IMR-90 (cell line): ENCODE results near the gene C16orf89. TPM values are rescaled to one million over a fixed set of nuclear protein-coding genes. Genes with fewer than 3 reads are reported as not detected.

Source experiments
- ATAC-seq: fragments of 200-7000 bp; cut with Tn5 transposase; 2 replicates; pipeline ENCODE4 v1.9.1; 2020; ENCODE audit warnings: low read depth, mild to moderate bottlenecking, moderate library complexity
- BruUV-seq: library from RNA; stranded (reverse); fragments of 400-500 nt; replicated peaks from 2 replicates; lab custom pipeline; 2021; lab: Mats Ljungman, UMichigan
- CTCF ChIA-PET: fragments of 300-600 bp; formaldehyde crosslinking; extraction: SDS; loops from one replicate; lab custom pipeline; 2021; ENCODE audit warnings: antibody characterized with exemption; lab: Yijun Ruan, JAX
- POLR2A ChIA-PET: fragments of 300-600 bp; sonication (Branson Sonifier 250); formaldehyde crosslinking; loops from one replicate; lab custom pipeline; 2022; ENCODE audit warnings: antibody characterized with exemption; ENCODE audit not compliant: unreplicated experiment; lab: Charles Lee
- DNase-seq: peaks from one replicate; pipeline ENCODE4 v3.0.0; 2013
- H2AFZ ChIP-seq: replicated peaks from 2 replicates; pipeline ENCODE3; 2013; ENCODE audit warnings: low read length, mild to moderate bottlenecking; ENCODE audit not compliant: poor library complexity
- H2AK5ac ChIP-seq: 2 replicates; pipeline ENCODE4 v1.6.1; 2013; ENCODE audit warnings: low read depth, low read length, inconsistent platforms
- H2AK9ac ChIP-seq: replicated peaks from 2 replicates; pipeline ENCODE3; 2013; ENCODE audit warnings: mild to moderate bottlenecking, low read depth, low read length, moderate library complexity; ENCODE audit not compliant: poor library complexity
- H2BK120ac ChIP-seq: 2 replicates; pipeline ENCODE4 v1.6.1; 2013; ENCODE audit warnings: low read depth, low read length, inconsistent platforms
- H2BK15ac ChIP-seq: 3 replicates; pipeline ENCODE4 v1.6.1; 2013; ENCODE audit warnings: low read depth, low read length, inconsistent platforms
- H2BK20ac ChIP-seq: 2 replicates; pipeline ENCODE4 v1.6.1; 2013; ENCODE audit warnings: low read depth, mild to moderate bottlenecking, inconsistent platforms, low read length, moderate library complexity
- H2BK5ac ChIP-seq: 2 replicates; pipeline ENCODE4 v1.6.1; 2013; ENCODE audit warnings: mild to moderate bottlenecking, low read depth, low read length, inconsistent platforms; ENCODE audit not compliant: poor library complexity, severe bottlenecking
- H3K14ac ChIP-seq: replicated peaks from 2 replicates; pipeline ENCODE4 v1.6.1; 2013; ENCODE audit warnings: low read depth, low read length, inconsistent platforms
- H3K18ac ChIP-seq: 2 replicates; pipeline ENCODE4 v1.6.1; 2013; ENCODE audit warnings: low read depth, low read length, control low read depth
- H3K23ac ChIP-seq: 2 replicates; pipeline ENCODE4 v1.6.1; 2013; ENCODE audit warnings: low read depth, low read length, inconsistent platforms
- H3K27ac ChIP-seq: 2 replicates; pipeline ENCODE4 v1.5.1; 2013; ENCODE audit warnings: mild to moderate bottlenecking, control low read depth, low read length; ENCODE audit not compliant: insufficient read depth
- H3K27me3 ChIP-seq: 2 replicates; pipeline ENCODE4 v1.6.1; 2013; ENCODE audit warnings: low read length; ENCODE audit not compliant: control insufficient read depth, insufficient read depth
- H3K36me3 ChIP-seq: 2 replicates; pipeline ENCODE4 v1.6.1; 2013; ENCODE audit warnings: low read length, mixed read lengths; ENCODE audit not compliant: control insufficient read depth, insufficient read depth
- H3K4ac ChIP-seq: 2 replicates; pipeline ENCODE4 v1.6.1; 2013; ENCODE audit warnings: low read depth, low read length, inconsistent platforms
- H3K4me1 ChIP-seq: 2 replicates; pipeline ENCODE4 v1.6.1; 2013; ENCODE audit warnings: low read length, mixed read lengths; ENCODE audit not compliant: control insufficient read depth, insufficient read depth
- H3K4me2 ChIP-seq: 2 replicates; pipeline ENCODE4 v1.6.1; 2013; ENCODE audit warnings: low read depth, mild to moderate bottlenecking, control low read depth, low read length, moderate library complexity
- H3K4me3 ChIP-seq: 2 replicates; pipeline ENCODE4 v1.5.1; 2013; ENCODE audit warnings: low read depth, mild to moderate bottlenecking, control low read depth, low read length, moderate library complexity; ENCODE audit not compliant: insufficient read depth
- H3K56ac ChIP-seq: 2 replicates; pipeline ENCODE4 v1.6.1; 2013; ENCODE audit warnings: low read length, inconsistent platforms; ENCODE audit not compliant: insufficient read depth; ENCODE audit errors: extremely low read depth
- H3K79me1 ChIP-seq, 2 experiments: 2 replicates each; pipeline ENCODE4 v1.6.1; 2013; ENCODE audit warnings: low read length in 2 of 2, inconsistent platforms in 1 of 2, low read depth in 1 of 2
- H3K9ac ChIP-seq: 2 replicates; pipeline ENCODE4 v1.6.1; 2013; ENCODE audit warnings: low read depth, low read length, control low read depth
- H3K9me1 ChIP-seq: 2 replicates; pipeline ENCODE4 v1.6.1; 2013; ENCODE audit warnings: low read length, inconsistent platforms; ENCODE audit not compliant: insufficient read depth
- H3K9me3 ChIP-seq: 2 replicates; pipeline ENCODE4 v1.6.1; 2013; ENCODE audit warnings: low read length; ENCODE audit not compliant: control insufficient read depth, insufficient read depth
- H4K20me1 ChIP-seq: 2 replicates; pipeline ENCODE4 v1.6.1; 2013; ENCODE audit warnings: low read length, inconsistent platforms; ENCODE audit not compliant: insufficient read depth
- H4K5ac ChIP-seq: 2 replicates; pipeline ENCODE4 v1.6.1; 2013; ENCODE audit warnings: mild to moderate bottlenecking, low read depth, low read length, control low read depth
- H4K8ac ChIP-seq, 2 experiments: 2 replicates each; pipeline ENCODE4 v1.6.1; 2013; ENCODE audit warnings: low read depth in 2 of 2, low read length in 2 of 2, control low read depth in 1 of 2, inconsistent platforms in 1 of 2
- H4K91ac ChIP-seq: 2 replicates; pipeline ENCODE4 v1.6.1; 2013; ENCODE audit warnings: low read depth, low read length, inconsistent platforms; ENCODE audit not compliant: insufficient read depth
- BHLHE40 ChIP-seq: fragments of 150-350 bp; IDR thresholded peaks from 2 replicates; pipeline ENCODE4 v1.6.1; 2016; ENCODE audit warnings: mild to moderate bottlenecking, low read depth, low read length
- CEBPB ChIP-seq: IDR thresholded peaks from 2 replicates; pipeline ENCODE4 v1.6.1; 2012; ENCODE audit warnings: low read depth, low read length, improper control_type of control experiment
- CHD1 ChIP-seq: IDR thresholded peaks from 2 replicates; pipeline ENCODE4 v1.6.1; 2012; ENCODE audit warnings: low read depth, low read length, improper control_type of control experiment
- FOS ChIP-seq: fragments of 150-350 bp; IDR thresholded peaks from 2 replicates; pipeline ENCODE4 v1.6.1; 2016; ENCODE audit warnings: low read depth, low read length
- MAFK ChIP-seq: IDR thresholded peaks from 2 replicates; pipeline ENCODE4 v1.6.1; 2012; ENCODE audit warnings: low read depth, low read length, improper control_type of control experiment
- MAZ ChIP-seq: IDR thresholded peaks from 2 replicates; pipeline ENCODE4 v1.6.1; 2012; ENCODE audit warnings: low read depth, mild to moderate bottlenecking, low read length, improper control_type of control experiment, moderate library complexity, borderline replicate concordance
- MXI1 ChIP-seq: IDR thresholded peaks from 2 replicates; pipeline ENCODE4 v1.6.1; 2012; ENCODE audit warnings: low read depth, mild to moderate bottlenecking, low read length, moderate library complexity, borderline replicate concordance
- NFE2L2 ChIP-seq: fragments of 150-350 bp; IDR thresholded peaks from 2 replicates; pipeline ENCODE4 v1.6.1; 2016; ENCODE audit warnings: low read depth, mild to moderate bottlenecking, low read length
- POLR2A ChIP-seq: IDR thresholded peaks from 2 replicates; pipeline ENCODE4 v1.6.1; 2012; ENCODE audit warnings: mild to moderate bottlenecking, low read depth, low read length
- RAD21 ChIP-seq: IDR thresholded peaks from 2 replicates; pipeline ENCODE4 v1.6.1; 2012; ENCODE audit warnings: low read length, improper control_type of control experiment
- RCOR1 ChIP-seq: IDR thresholded peaks from 2 replicates; pipeline ENCODE4 v1.6.1; 2012; ENCODE audit warnings: mild to moderate bottlenecking, low read length, improper control_type of control experiment; ENCODE audit not compliant: insufficient replicate concordance
- RFX5 ChIP-seq: IDR thresholded peaks from 2 replicates; pipeline ENCODE4 v1.8.0; 2012; ENCODE audit warnings: low read depth, mild to moderate bottlenecking, low read length, moderate library complexity
- SMC3 ChIP-seq: fragments of 150-350 bp; IDR thresholded peaks from 2 replicates; pipeline ENCODE4 v1.6.1; 2016; ENCODE audit warnings: low read depth, mild to moderate bottlenecking, antibody characterized with exemption, low read length, moderate library complexity
- WGBS, 2 experiments: methylation state at CpG; one replicate each; pipeline versions ENCODE4 v1.1.5 to v1.1.7; 2013; ENCODE audit warnings: missing lambda C conversion rate in 2 of 2; ENCODE audit not compliant: insufficient read length in 1 of 2; ENCODE audit errors: extremely low coverage in 2 of 2; 5-methylcytosine and 5-hydroxymethylcytosine counted together
- dilution Hi-C: fragments of 300-500 bp; cut with HindIII; formaldehyde crosslinking; loops from one replicate; pipeline ENCODE4 v1.14.3; 2018; ENCODE audit warnings: low sequenced_read_pairs; ENCODE audit not compliant: unreplicated experiment
- in situ Hi-C: fragments of 300-500 bp; cut with MboI; formaldehyde crosslinking; loops from 3 replicates; pipeline ENCODE4 v1.14.3; 2019; ENCODE audit warnings: low sequenced_read_pairs, inconsistent platforms, mixed read lengths
- intact Hi-C: fragments of 100-400 bp; cut with micrococcal nuclease; formaldehyde crosslinking; loops from 2 replicates; pipeline ENCODE4 v1.10.0; 2022
- polyA plus RNA-seq, 3 experiments: library from polyadenylated mRNA; depleted of rRNA; stranded (reverse); fragments of >200 nt; gene quantifications; 2 replicates each; pipeline ENCODE4 v1.2.3, GENCODE V29; 2012; ENCODE audit warnings: low replicate concordance in 1 of 3
- total RNA-seq: library from RNA; depleted of rRNA; stranded (reverse); fragments of >200 nt; gene quantifications from 2 replicates; pipeline ENCODE4 v1.2.3, GENCODE V29; 2012
- TF ChIP-seq, protein P1 (sequence below): fragments of 150-350 bp; IDR thresholded peaks from 2 replicates; pipeline ENCODE4 v1.6.1; 2016; ENCODE audit warnings: low read depth, mild to moderate bottlenecking, low read length, moderate library complexity, borderline replicate concordance
- TF ChIP-seq, protein P2 (sequence below): conservative IDR thresholded peaks from 2 replicates; pipeline ENCODE4 v1.5.1; 2012; ENCODE audit warnings: mild to moderate bottlenecking, low read depth, low read length, improper control_type of control experiment
- TF ChIP-seq, protein P3 (sequence below): fragments of 150-350 bp; IDR thresholded peaks from 2 replicates; pipeline ENCODE4 v1.6.1; 2017; ENCODE audit warnings: mild to moderate bottlenecking, antibody characterized with exemption, low read length, low read depth

The C16orf89 gene
- total and polyA plus RNA-seq, 2 of the 4 experiments (the other 2 are of a cell fraction), result 0.17 to 0.18 TPM

DNA sequence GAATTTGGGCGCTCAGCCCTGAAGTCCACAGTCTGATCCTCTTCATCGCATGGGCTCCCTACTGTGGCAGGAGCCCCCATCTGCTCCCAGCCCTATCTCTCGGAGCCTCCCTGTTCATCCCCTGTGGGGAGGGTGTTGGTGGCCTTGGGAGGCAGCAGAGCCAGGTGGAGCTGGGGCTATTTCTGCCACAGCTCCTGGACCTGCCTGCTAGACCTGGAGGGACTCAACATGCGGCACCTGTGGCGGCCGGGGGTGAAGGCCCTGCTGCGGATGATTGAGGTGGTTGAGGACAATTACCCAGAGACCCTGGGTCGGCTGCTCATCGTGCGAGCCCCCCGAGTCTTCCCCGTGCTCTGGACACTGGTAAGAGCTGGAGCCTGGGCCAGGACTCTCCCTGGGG lies 62.5 kb downstream of the C16orf89 start:
- Histone ChIP-seq H2AK9ac (no peak overlapping the region), H3K4me1 (no peaks in the 10 kb centered on the region), H2BK120ac (no peak overlapping the region), H2AFZ (no peak overlapping the region), H3K9ac (no peak overlapping the region), H3K14ac (no peak overlapping the region), H2BK15ac (no peak overlapping the region), H4K8ac (no peak overlapping the region), H3K36me3 (no peaks in the 10 kb centered on the region), H3K9me1 (no peaks in the 10 kb centered on the region), H4K91ac (no peak overlapping the region), H3K56ac (no peak overlapping the region), H3K4me3 (no peak overlapping the region), H3K18ac (no peak overlapping the region), H3K23ac (no peak overlapping the region), H3K79me1 (no peaks in the 10 kb centered on the region), H3K27ac (no peak overlapping the region), H4K5ac (no peak overlapping the region), H3K27me3 (peaks cover 6% of the 10 kb centered on the region; the same call in 1 of the 2 replicates), H2BK20ac (no peak overlapping the region), H3K9me3 (no peaks in the 10 kb centered on the region), H2BK5ac (no peak overlapping the region), H3K4ac (no peak overlapping the region), H3K4me2 (no peak overlapping the region), H2AK5ac (no peak overlapping the region), H4K20me1 (no peaks in the 10 kb centered on the region)
- in situ Hi-C loops (no loop called here), dilution Hi-C loops (no loop called here), intact Hi-C loops (no loop called here)
- no TSS peak for BruUV-seq
- DNase-seq (no peak), ATAC-seq (no peak)
- TF ChIP-seq MXI1, result no peak
- no peak for TF ChIP-seq RAD21
- TF ChIP-seq MAZ, result no peak
- TF ChIP-seq CEBPB, result no peak
- no peak for TF ChIP-seq SMC3
- no peak for TF ChIP-seq MAFK
- TF ChIP-seq BHLHE40, result no peak
- TF ChIP-seq CHD1, result no peak
- TF ChIP-seq, protein P1, sequence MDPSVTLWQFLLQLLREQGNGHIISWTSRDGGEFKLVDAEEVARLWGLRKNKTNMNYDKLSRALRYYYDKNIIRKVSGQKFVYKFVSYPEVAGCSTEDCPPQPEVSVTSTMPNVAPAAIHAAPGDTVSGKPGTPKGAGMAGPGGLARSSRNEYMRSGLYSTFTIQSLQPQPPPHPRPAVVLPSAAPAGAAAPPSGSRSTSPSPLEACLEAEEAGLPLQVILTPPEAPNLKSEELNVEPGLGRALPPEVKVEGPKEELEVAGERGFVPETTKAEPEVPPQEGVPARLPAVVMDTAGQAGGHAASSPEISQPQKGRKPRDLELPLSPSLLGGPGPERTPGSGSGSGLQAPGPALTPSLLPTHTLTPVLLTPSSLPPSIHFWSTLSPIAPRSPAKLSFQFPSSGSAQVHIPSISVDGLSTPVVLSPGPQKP, result no peak
- TF ChIP-seq, protein P2, sequence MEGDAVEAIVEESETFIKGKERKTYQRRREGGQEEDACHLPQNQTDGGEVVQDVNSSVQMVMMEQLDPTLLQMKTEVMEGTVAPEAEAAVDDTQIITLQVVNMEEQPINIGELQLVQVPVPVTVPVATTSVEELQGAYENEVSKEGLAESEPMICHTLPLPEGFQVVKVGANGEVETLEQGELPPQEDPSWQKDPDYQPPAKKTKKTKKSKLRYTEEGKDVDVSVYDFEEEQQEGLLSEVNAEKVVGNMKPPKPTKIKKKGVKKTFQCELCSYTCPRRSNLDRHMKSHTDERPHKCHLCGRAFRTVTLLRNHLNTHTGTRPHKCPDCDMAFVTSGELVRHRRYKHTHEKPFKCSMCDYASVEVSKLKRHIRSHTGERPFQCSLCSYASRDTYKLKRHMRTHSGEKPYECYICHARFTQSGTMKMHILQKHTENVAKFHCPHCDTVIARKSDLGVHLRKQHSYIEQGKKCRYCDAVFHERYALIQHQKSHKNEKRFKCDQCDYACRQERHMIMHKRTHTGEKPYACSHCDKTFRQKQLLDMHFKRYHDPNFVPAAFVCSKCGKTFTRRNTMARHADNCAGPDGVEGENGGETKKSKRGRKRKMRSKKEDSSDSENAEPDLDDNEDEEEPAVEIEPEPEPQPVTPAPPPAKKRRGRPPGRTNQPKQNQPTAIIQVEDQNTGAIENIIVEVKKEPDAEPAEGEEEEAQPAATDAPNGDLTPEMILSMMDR, result no peak
- no peak for TF ChIP-seq POLR2A
- TF ChIP-seq NFE2L2, result no peak
- TF ChIP-seq FOS, result no peak
- TF ChIP-seq RCOR1, result no peak
- TF ChIP-seq, protein P3, sequence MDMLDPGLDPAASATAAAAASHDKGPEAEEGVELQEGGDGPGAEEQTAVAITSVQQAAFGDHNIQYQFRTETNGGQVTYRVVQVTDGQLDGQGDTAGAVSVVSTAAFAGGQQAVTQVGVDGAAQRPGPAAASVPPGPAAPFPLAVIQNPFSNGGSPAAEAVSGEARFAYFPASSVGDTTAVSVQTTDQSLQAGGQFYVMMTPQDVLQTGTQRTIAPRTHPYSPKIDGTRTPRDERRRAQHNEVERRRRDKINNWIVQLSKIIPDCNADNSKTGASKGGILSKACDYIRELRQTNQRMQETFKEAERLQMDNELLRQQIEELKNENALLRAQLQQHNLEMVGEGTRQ, result no peak
- TF ChIP-seq RFX5, result no peak
- WGBS, 2 experiments, result no CpG with 5 or more reads among the region's 12 CpGs
- ChIA-PET POLR2A (no interaction called here), CTCF (no interaction called here)
